Endothelial cell of umbilical vein (primary cell): Measurements from ENCODE around the gene ZNF280D. TPM values are rescaled to one million over a fixed set of nuclear protein-coding genes. Genes with fewer than 3 reads are reported as not detected.
A peak's percentile ranks its signal among the peaks of the same experiment; 100 is the strongest.

Experiments
- BruUV-seq: library from RNA; stranded (reverse); fragments of 400-500 nt; replicated peaks from 2 replicates; lab custom pipeline; 2021; lab: Mats Ljungman, UMichigan
- CTCF ChIA-PET: fragments of 300-600, 350-600 bp; sonication (Branson Sonifier 250); formaldehyde crosslinking; loops from one replicate; lab custom pipeline; 2021; ENCODE audit warnings: antibody characterized with exemption, inconsistent platforms; lab: Charles Lee
- POLR2A ChIA-PET: fragments of 300-600, 350-600 bp; sonication (Branson Sonifier 250); formaldehyde crosslinking; loops from one replicate; lab custom pipeline; 2021; ENCODE audit warnings: antibody characterized with exemption, inconsistent platforms; lab: Charles Lee
- DNase-seq: peaks from one replicate; pipeline ENCODE4 v3.0.0-alpha.2; 2011; ENCODE audit warnings: low read depth, low spot score
- FAIRE-seq: peaks from 2 replicates; lab custom pipeline; 2011; peaks lifted over from hg19 to GRCh38; lab: Jason Lieb, UNC
- H2AFZ ChIP-seq: 2 replicates; pipeline ENCODE4 v1.6.0; 2012; ENCODE audit warnings: low read depth, low read length, control low read depth, inconsistent platforms
- H3K27ac ChIP-seq: 2 replicates; pipeline ENCODE4 v1.5.1; 2011; ENCODE audit warnings: low read depth, mild to moderate bottlenecking, control low read depth, low read length, moderate library complexity; ENCODE audit not compliant: insufficient read depth
- H3K27me3 ChIP-seq, 2 experiments: 2 replicates each; pipeline versions ENCODE4 v1.6.0 to v1.6.1; 2011; ENCODE audit warnings: low read length in 2 of 2, mixed read lengths in 1 of 2; ENCODE audit not compliant: control insufficient read depth in 2 of 2, insufficient read depth in 2 of 2
- H3K36me3 ChIP-seq, 2 experiments: 2 replicates in 1 of 2; 3 replicates in 1 of 2; pipeline ENCODE4 v1.5.1; 2011; ENCODE audit warnings: low read length in 2 of 2, mild to moderate bottlenecking in 1 of 2, moderate library complexity in 1 of 2; ENCODE audit not compliant: control insufficient read depth in 2 of 2, insufficient read depth in 2 of 2; ENCODE audit errors: extremely low read depth in 1 of 2
- H3K4me1 ChIP-seq: 3 replicates; pipeline ENCODE4 v1.5.1; 2011; ENCODE audit warnings: mild to moderate bottlenecking, low read length; ENCODE audit not compliant: control insufficient read depth, insufficient read depth; ENCODE audit errors: extremely low read depth
- H3K4me2 ChIP-seq: 2 replicates; pipeline ENCODE4 v1.6.1; 2011; ENCODE audit warnings: low read length, control low read depth, mixed read lengths; ENCODE audit not compliant: insufficient read depth
- H3K4me3 ChIP-seq, 3 experiments: fragments of 200-600 bp in 1 of 3; sonication (generic), shearing (Covaris generic) in 1 of 3; replicated peaks in 1 of 3; 2 replicates each; pipeline ENCODE4 v1.5.1; 2011 to 2016; ENCODE audit warnings: control low read depth in 3 of 3, low read length in 3 of 3, mild to moderate bottlenecking in 2 of 3, inconsistent platforms in 1 of 3, low read depth in 1 of 3, moderate library complexity in 1 of 3; ENCODE audit not compliant: insufficient read depth in 1 of 3
- H3K79me2 ChIP-seq: 2 replicates; pipeline ENCODE4 v1.6.0; 2012; ENCODE audit warnings: low read length, inconsistent platforms; ENCODE audit not compliant: control insufficient read depth, insufficient read depth
- H3K9ac ChIP-seq: replicated peaks from 2 replicates; pipeline ENCODE3; 2011; ENCODE audit warnings: low read length, control low read depth; ENCODE audit not compliant: insufficient read depth; ENCODE audit errors: extremely low read depth
- H3K9me1 ChIP-seq: replicated peaks from 3 replicates; pipeline ENCODE4 v1.6.0; 2011; ENCODE audit warnings: mild to moderate bottlenecking, low read length; ENCODE audit not compliant: control insufficient read depth, insufficient read depth; ENCODE audit errors: extremely low read depth
- H3K9me3 ChIP-seq: replicated peaks from 2 replicates; pipeline ENCODE4 v1.5.1; 2012; ENCODE audit warnings: low read length, inconsistent platforms; ENCODE audit not compliant: control insufficient read depth, insufficient read depth
- H4K20me1 ChIP-seq: replicated peaks from 2 replicates; pipeline ENCODE3; 2011; ENCODE audit warnings: mild to moderate bottlenecking, low read length; ENCODE audit not compliant: control insufficient read depth, insufficient read depth; ENCODE audit errors: extremely low read depth
- CTCF ChIP-seq, 2 donors: IDR thresholded peaks; 1 replicate in 1 of 2; 2 replicates in 1 of 2; pipeline ENCODE4 v1.5.1; 2011; ENCODE audit warnings: low read length in 2 of 2, mild to moderate bottlenecking in 2 of 2, moderate library complexity in 2 of 2, control low read depth in 1 of 2, inconsistent platforms in 1 of 2, low read depth in 1 of 2; ENCODE audit not compliant: insufficient read depth in 1 of 2; ENCODE audit errors: extremely low read depth in 1 of 2
- EZH2 ChIP-seq: IDR thresholded peaks from 2 replicates; pipeline ENCODE4 v1.6.1; 2012; ENCODE audit warnings: borderline replicate concordance, low read depth, mild to moderate bottlenecking, moderate library complexity, low read length, inconsistent platforms; ENCODE audit not compliant: severe bottlenecking
- FOS ChIP-seq: IDR thresholded peaks from 2 replicates; pipeline ENCODE4 v1.6.1; 2011; ENCODE audit warnings: mild to moderate bottlenecking, low read length, moderate library complexity, borderline replicate concordance; ENCODE audit not compliant: insufficient read depth
- GATA2 ChIP-seq: IDR thresholded peaks from 2 replicates; pipeline ENCODE4 v1.7.0; 2011; ENCODE audit warnings: low read depth, mild to moderate bottlenecking, moderate library complexity, mixed read lengths, low read length; ENCODE audit not compliant: insufficient read length, insufficient read depth
- JUN ChIP-seq: IDR thresholded peaks from 2 replicates; pipeline ENCODE4 v1.6.1; 2011; ENCODE audit warnings: borderline replicate concordance, low read depth; ENCODE audit not compliant: insufficient read length, insufficient read depth
- MYC ChIP-seq: IDR thresholded peaks from one replicate; pipeline ENCODE4 v1.6.1; 2011; ENCODE audit warnings: mild to moderate bottlenecking, low read depth, low read length
- POLR2A ChIP-seq: IDR thresholded peaks from 2 replicates; pipeline ENCODE4 v1.6.1; 2012; ENCODE audit warnings: low read depth, mild to moderate bottlenecking, control low read depth, low read length
- POLR2AphosphoS5 ChIP-seq: IDR thresholded peaks from 2 replicates; pipeline ENCODE4 v1.6.1; 2012; ENCODE audit warnings: low read depth, mild to moderate bottlenecking, control low read depth, low read length, moderate library complexity; ENCODE audit not compliant: insufficient read depth
- dilution Hi-C: fragments of 300-500 bp; cut with MboI; formaldehyde crosslinking; loops from one replicate; pipeline ENCODE4 v1.15.0; 2019; ENCODE audit warnings: low sequenced_read_pairs; ENCODE audit not compliant: extremely low pct_ligation_motif_present
- intact Hi-C: fragments of 100-400 bp; cut with micrococcal nuclease; formaldehyde crosslinking; loops from one replicate; pipeline ENCODE4 v1.10.0; 2022
- polyA plus RNA-seq, 4 experiments: library from polyadenylated mRNA; depleted of rRNA in 3 of 4; stranded (reverse) in 3 of 4; unstranded in 1 of 4; fragments of >200 nt; gene quantifications; 2 replicates each; pipeline versions ENCODE4 v1.2.1 to v1.2.3, GENCODE V29; 2011 to 2012; ENCODE audit warnings: missing spikeins in 1 of 4
- total RNA-seq: library from RNA; stranded (reverse); gene quantifications from 2 replicates; pipeline ENCODE4 v1.2.3, GENCODE V29; 2021
- TF ChIP-seq, protein P1 (sequence below): IDR thresholded peaks from 2 replicates; pipeline ENCODE4 v1.6.1; 2011; ENCODE audit not compliant: insufficient read depth, insufficient read length

The ZNF280D gene
- total and polyA plus RNA-seq, 2 donors (not counting 3 experiments of a cell fraction or from before 2014, with no cell fraction given) = 9.6 to 42.1 TPM

DNA sequence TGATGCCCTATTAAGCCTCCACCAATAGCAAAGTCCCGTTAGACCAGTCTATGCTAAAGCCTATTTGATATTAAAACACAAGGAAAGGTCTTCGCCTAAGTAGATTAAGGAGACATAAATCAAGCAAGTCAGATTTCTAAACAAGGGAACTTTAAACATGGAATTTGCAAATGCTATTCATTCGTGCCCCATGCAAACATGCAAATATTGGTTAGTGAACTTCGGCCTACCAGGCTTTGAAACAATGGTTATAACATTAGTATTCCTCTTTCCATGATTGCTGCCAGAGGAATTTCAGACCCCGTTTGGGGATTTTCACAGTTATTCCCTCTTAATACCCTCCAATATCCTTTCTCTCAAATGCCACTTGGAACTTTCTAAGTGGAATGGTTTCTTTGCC lies 36.9 kb upstream of the ZNF280D start:
- DNase-seq (no peak), FAIRE-seq (no peak)
- Histone ChIP-seq H3K4me3 (no peak overlapping the region), H3K4me2 (no peak overlapping the region), H3K27ac (no peak overlapping the region), H3K9me1 (no peaks in the 10 kb centered on the region), H3K4me1 (peaks cover 28% of the 10 kb centered on the region), H3K27me3 (no peaks in the 10 kb centered on the region), H4K20me1 (no peaks in the 10 kb centered on the region), H3K79me2 (no peaks in the 10 kb centered on the region), H3K9me3 (no peaks in the 10 kb centered on the region), H3K36me3 (no peaks in the 10 kb centered on the region), H2AFZ (no peak overlapping the region), H3K9ac (no peak overlapping the region)
- intact Hi-C loops = no loop called here
- dilution Hi-C loops = no loop called here
- POLR2A ChIA-PET = no interaction called here
- TF ChIP-seq GATA2 (no peak), MYC (no peak), POLR2A (no peak), CTCF (IDR thresholded peaks at IDR 0.05; ENCODE audit: extremely low read depth in 1 of 2, insufficient read depth in 1 of 2, low read depth in 1 of 2, low read length in 2 of 2) (no peak)
- BruUV-seq = no TSS peak
- CTCF ChIA-PET = no interaction called here

GRCh38 chr15:56767315-56767714 lies 34.0 kb upstream of the ZNF280D start:
- H4K20me1 ChIP-seq = no peaks in the 10 kb centered on the region
- no peaks in the 10 kb centered on the region for H3K27me3 ChIP-seq
- DNase-seq (peak; percentile 83), FAIRE-seq (peak; percentile 8)
- no peaks in the 10 kb centered on the region for H3K9me1 ChIP-seq
- H3K79me2 ChIP-seq = no peaks in the 10 kb centered on the region
- TF ChIP-seq, protein P1, sequence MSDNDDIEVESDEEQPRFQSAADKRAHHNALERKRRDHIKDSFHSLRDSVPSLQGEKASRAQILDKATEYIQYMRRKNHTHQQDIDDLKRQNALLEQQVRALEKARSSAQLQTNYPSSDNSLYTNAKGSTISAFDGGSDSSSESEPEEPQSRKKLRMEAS = no peak
- TF ChIP-seq POLR2AphosphoS5 (no peak), MYC (no peak), POLR2A (no peak), CTCF (IDR thresholded peaks at IDR 0.05; ENCODE audit: extremely low read depth in 1 of 2, insufficient read depth in 1 of 2, low read depth in 1 of 2, low read length in 2 of 2) (no peak), FOS (peak; percentile 85), GATA2 (peak; percentile 53), JUN (peak; percentile 84), EZH2 (no peak)
- H3K4me2 ChIP-seq = peak overlapping the region; percentile 38
- H3K4me3 ChIP-seq = no peak overlapping the region
- ChIA-PET POLR2A (interaction anchor here (0.7 kb wide), 1 partner anchor 34 kb away, joined by 4 read pairs; the partner anchor contains the start of gene ZNF280D), CTCF (interaction anchor here (0.6 to 1.5 kb wide), 3 partner anchors 13 to 50 kb away, joined by 3 to 5 read pairs (median 3); partner anchors contain the start of gene ZNF280D)
- H3K4me1 ChIP-seq = peaks cover 39% of the 10 kb centered on the region
- no peak overlapping the region for H2AFZ ChIP-seq
- intact Hi-C loops (loop anchor here (2.0 kb wide), 1 partner anchor 35 kb away; the partner anchor contains the start of gene ZNF280D), dilution Hi-C loops (no loop called here)
- no peaks in the 10 kb centered on the region for H3K36me3 ChIP-seq
- H3K9me3 ChIP-seq = no peaks in the 10 kb centered on the region
- peak overlapping the region; percentile 29 for H3K9ac ChIP-seq
- H3K27ac ChIP-seq = peak overlapping the region; percentile 76
- no TSS peak for BruUV-seq
